C4-2B (cell line): ENCODE measurements around the gene CDKN2B-AS1.

Experiments used
- CTCF ChIP-seq: fragments of 450-650 bp; conservative IDR thresholded peaks from 2 replicates; pipeline ENCODE4 v1.5.1; 2017; ENCODE audit warnings: mild to moderate bottlenecking
- ZFX ChIP-seq: fragments of 450-650 bp; IDR thresholded peaks from 2 replicates; pipeline ENCODE4 v1.6.1; 2017

DNA sequence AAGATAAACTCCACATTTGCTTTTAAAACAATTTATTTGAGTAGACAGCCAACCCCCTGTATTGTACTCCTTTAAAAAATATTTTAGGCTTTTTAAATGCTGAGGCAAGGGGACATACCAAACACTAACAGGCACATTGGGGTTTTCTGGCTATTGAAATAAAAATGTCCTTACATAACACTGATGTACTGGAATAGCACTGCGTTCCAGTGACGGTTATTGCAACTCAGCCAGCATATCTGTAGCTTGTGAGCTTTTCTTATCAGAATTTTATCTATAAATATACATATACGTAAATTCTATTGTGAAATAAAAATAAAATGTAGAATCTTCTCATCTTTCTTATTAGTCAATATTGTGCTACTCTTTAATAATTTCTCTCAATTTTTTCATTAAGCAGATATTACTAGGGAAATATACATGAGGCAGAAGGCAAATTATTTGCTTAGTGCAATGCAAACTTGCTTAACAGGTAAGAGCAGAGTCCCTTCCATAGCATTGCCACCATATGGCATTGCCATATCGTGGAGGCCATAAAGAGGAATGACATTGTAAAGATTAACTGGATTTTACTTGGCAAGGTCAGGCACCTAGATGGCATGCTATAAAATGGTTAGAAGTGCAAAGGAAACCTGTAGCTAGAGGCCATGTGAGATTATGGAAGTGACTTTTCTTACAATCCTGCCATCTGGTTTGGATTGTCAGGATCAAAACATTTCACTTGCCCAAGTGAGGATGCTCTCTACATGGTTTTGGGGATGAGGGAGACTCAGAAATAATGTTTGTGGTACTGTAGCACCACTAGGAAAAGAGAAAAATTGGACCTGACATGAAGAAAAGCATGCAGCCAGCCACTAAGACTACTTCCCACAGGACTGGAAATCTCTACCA lies 109.3 kb downstream of the CDKN2B-AS1 start:
- TF ChIP-seq CTCF (no peak; the same call in 1 of the 2 replicates), ZFX (no peak)
